Cardiac muscle cell (in vitro differentiated cells and primary cell): Measurements from ENCODE around the gene AGAP1. TPM values are rescaled to one million over a fixed set of nuclear protein-coding genes. Genes with fewer than 3 reads are reported as not detected.

Experiments used
- DNase-seq, 2 donors: peaks; one replicate each; pipeline versions ENCODE4 v3.0.0 to v3.0.0-alpha.2; 2010 to 2017; ENCODE audit warnings: low read depth in 1 of 2, low spot score in 1 of 2
- H3K27ac ChIP-seq: fragments of 200-600 bp; sonication (generic); 2 replicates; pipeline ENCODE4 v1.5.1; 2016
- H3K27me3 ChIP-seq: fragments of 200-600 bp; sonication (generic); 2 replicates; pipeline ENCODE4 v1.6.0; 2016; ENCODE audit warnings: control low read depth
- H3K36me3 ChIP-seq: fragments of 200-600 bp; sonication (generic); 2 replicates; pipeline ENCODE4 v1.5.1; 2016; ENCODE audit warnings: control low read depth
- H3K4me1 ChIP-seq: fragments of 200-600 bp; sonication (generic); 2 replicates; pipeline ENCODE4 v1.8.1; 2017; ENCODE audit warnings: low read depth, mild to moderate bottlenecking, mixed run types
- H3K4me3 ChIP-seq: fragments of 200-600 bp; sonication (generic); 2 replicates; pipeline ENCODE4 v1.5.1; 2016; ENCODE audit warnings: mild to moderate bottlenecking
- H3K9me3 ChIP-seq: fragments of 200-600 bp; sonication (generic); 2 replicates; pipeline ENCODE4 v1.5.1; 2017; ENCODE audit warnings: low read depth, mild to moderate bottlenecking, control low read depth
- CTCF ChIP-seq: IDR thresholded peaks from 2 replicates; pipeline ENCODE4 v1.5.1; 2012; ENCODE audit warnings: low read depth, mild to moderate bottlenecking, low read length
- polyA plus RNA-seq: library from polyadenylated mRNA; unstranded; fragments of >200 nt; fragmentation: Nextera tagmentation; extraction: Ambion mirVana; gene quantifications from 2 replicates; pipeline ENCODE4 v1.2.1, GENCODE V29; 2016
- total RNA-seq: library from RNA; depleted of rRNA; stranded (reverse); fragments of >200 nt; gene quantifications from 2 replicates; pipeline ENCODE4 v1.2.3, GENCODE V29; 2016

Gene AGAP1
- total and polyA plus RNA-seq, 2 experiments from 2014 or later = 8.6 to 38.2 TPM

GRCh38 chr2:236028066-236028465 is 534.2 kb downstream of the AGAP1 start:
- no peak overlapping the region for H3K4me3 ChIP-seq
- no peak for DNase-seq
- no peaks in the 10 kb centered on the region for H3K9me3 ChIP-seq
- no peak for TF ChIP-seq CTCF
- H3K27me3 ChIP-seq = no peaks in the 10 kb centered on the region
- no peak overlapping the region for H3K27ac ChIP-seq
- no peaks in the 10 kb centered on the region for H3K36me3 ChIP-seq
- H3K4me1 ChIP-seq = no peaks in the 10 kb centered on the region

- Histone ChIP-seq H3K9me3 (no peaks in the 10 kb centered on the region), H3K4me3 (no peak overlapping the region), H3K27me3 (no peaks in the 10 kb centered on the region), H3K36me3 (no peaks in the 10 kb centered on the region), H3K4me1 (no peaks in the 10 kb centered on the region), H3K27ac (no peak overlapping the region)
- TF ChIP-seq CTCF = no peak
- no peak for DNase-seq
These were observed 539.6 kb downstream of the AGAP1 start for GRCh38 chr2:236033462-236033861.

GRCh38 chr2:236034974-236035373 is 541.1 kb downstream of the AGAP1 start:
- no peak for TF ChIP-seq CTCF
- Histone ChIP-seq H3K9me3 (no peaks in the 10 kb centered on the region), H3K27ac (no peak overlapping the region), H3K4me3 (no peak overlapping the region), H3K4me1 (no peaks in the 10 kb centered on the region), H3K36me3 (no peaks in the 10 kb centered on the region), H3K27me3 (no peaks in the 10 kb centered on the region)
- DNase-seq = no peak

GRCh38 chr2:236036045-236036444 is 542.2 kb downstream of the AGAP1 start:
- TF ChIP-seq CTCF = no peak
- Histone ChIP-seq H3K9me3 (no peaks in the 10 kb centered on the region), H3K27ac (no peak overlapping the region), H3K4me1 (no peaks in the 10 kb centered on the region), H3K4me3 (no peak overlapping the region), H3K36me3 (no peaks in the 10 kb centered on the region), H3K27me3 (no peaks in the 10 kb centered on the region)
- DNase-seq = no peak

GRCh38 chr2:236038096-236038495 is 544.3 kb downstream of the AGAP1 start:
- H3K9me3 ChIP-seq = no peaks in the 10 kb centered on the region
- H3K36me3 ChIP-seq = peaks cover 2% of the 10 kb centered on the region
- DNase-seq = no peak
- H3K4me1 ChIP-seq = no peaks in the 10 kb centered on the region
- no peak overlapping the region for H3K4me3 ChIP-seq
- no peaks in the 10 kb centered on the region for H3K27me3 ChIP-seq
- no peak for TF ChIP-seq CTCF
- H3K27ac ChIP-seq = no peak overlapping the region
